GM23338 (cell line): ENCODE results near the gene CD74. TPM values are rescaled to one million over a fixed set of nuclear protein-coding genes. Genes with fewer than 3 reads are reported as not detected.

Experiments used
- ATAC-seq: fragments of 200-7000 bp; cut with Tn5 transposase; 3 replicates; pipeline ENCODE4 v1.9.1; 2020
- DNase-seq: peaks from one replicate; pipeline ENCODE4 v3.0.0-alpha.2; 2015; ENCODE audit warnings: low spot score
- H2AFZ ChIP-seq: fragments of 200-600 bp; sonication (generic); 2 replicates; pipeline ENCODE4 v1.8.0; 2016; ENCODE audit warnings: antibody characterized with exemption, mild to moderate bottlenecking, moderate library complexity
- H3F3A ChIP-seq: fragments of 200-600 bp; sonication (generic); replicated peaks from 2 replicates; pipeline ENCODE4 v1.8.0; 2017; ENCODE audit warnings: antibody characterized with exemption, mixed run types, low read depth
- H3K27ac ChIP-seq: fragments of 200-600 bp; sonication (generic); 2 replicates; pipeline ENCODE4 v1.6.1; 2016; ENCODE audit warnings: low read depth
- H3K27me3 ChIP-seq: fragments of 200-600 bp; sonication (generic); 2 replicates; pipeline ENCODE4 v1.8.0; 2016; ENCODE audit warnings: mild to moderate bottlenecking, mixed run types, moderate library complexity; ENCODE audit not compliant: insufficient read depth
- H3K36me3 ChIP-seq: fragments of 200-600 bp; sonication (generic); 2 replicates; pipeline ENCODE4 v1.8.0; 2016; ENCODE audit warnings: mild to moderate bottlenecking; ENCODE audit not compliant: insufficient read depth
- H3K4me1 ChIP-seq: fragments of 200-600 bp; sonication (generic); 2 replicates; pipeline ENCODE4 v1.8.0; 2016; ENCODE audit warnings: mild to moderate bottlenecking, moderate library complexity; ENCODE audit not compliant: insufficient read depth
- H3K4me2 ChIP-seq: fragments of 200-600 bp; sonication (generic); 2 replicates; pipeline ENCODE4 v1.7.1; 2017; ENCODE audit warnings: mixed run types
- H3K4me3 ChIP-seq: fragments of 200-600 bp; sonication (generic); 2 replicates; pipeline ENCODE4 v1.6.1; 2016; ENCODE audit warnings: mixed run types
- H3K79me2 ChIP-seq: fragments of 200-600 bp; sonication (generic); replicated peaks from 2 replicates; pipeline ENCODE4 v1.8.0; 2017; ENCODE audit warnings: mild to moderate bottlenecking; ENCODE audit not compliant: insufficient read depth
- H3K9me2 ChIP-seq: fragments of 200-600 bp; sonication (generic); 2 replicates; pipeline ENCODE4 v1.8.0; 2017; ENCODE audit not compliant: insufficient read depth
- H4K20me1 ChIP-seq: fragments of 200-600 bp; sonication (generic); replicated peaks from 2 replicates; pipeline ENCODE4 v1.8.0; 2017; ENCODE audit warnings: mild to moderate bottlenecking; ENCODE audit not compliant: insufficient read depth
- H3K27ac Mint-ChIP-seq: 2 replicates; pipeline ENCODE4 v1.8.0; 2020; ENCODE audit warnings: inconsistent platforms, mild to moderate bottlenecking, moderate library complexity, mixed read lengths
- H3K27me3 Mint-ChIP-seq: 3 replicates; pipeline ENCODE4 v1.8.0; 2022; ENCODE audit warnings: low read depth, mild to moderate bottlenecking, moderate library complexity, mixed read lengths, inconsistent platforms; ENCODE audit not compliant: insufficient read depth, poor library complexity
- H3K36me3 Mint-ChIP-seq: 3 replicates; pipeline ENCODE4 v1.8.0; 2021; ENCODE audit warnings: low read depth, mild to moderate bottlenecking, inconsistent platforms, moderate library complexity, mixed read lengths
- H3K4me1 Mint-ChIP-seq: 3 replicates; pipeline ENCODE4 v1.8.0; 2020; ENCODE audit warnings: mild to moderate bottlenecking, inconsistent platforms, mixed read lengths
- H3K4me3 Mint-ChIP-seq: 3 replicates; pipeline ENCODE4 v1.8.0; 2021; ENCODE audit warnings: moderate library complexity, mild to moderate bottlenecking, inconsistent platforms, mixed read lengths
- H3K9me3 Mint-ChIP-seq: 3 replicates; pipeline ENCODE4 v1.8.0; 2020; ENCODE audit warnings: moderate library complexity, mild to moderate bottlenecking, inconsistent platforms, mixed read lengths
- EZH2 ChIP-seq: fragments of 200-600 bp; sonication (generic); IDR thresholded peaks from one replicate; pipeline ENCODE4 v1.8.0; 2017; ENCODE audit warnings: antibody characterized with exemption, mild to moderate bottlenecking, low read depth; ENCODE audit not compliant: unreplicated experiment
- EZH2phosphoT487 ChIP-seq: fragments of 200-600 bp; sonication (generic); IDR thresholded peaks from one replicate; pipeline ENCODE4 v1.8.1; 2018; ENCODE audit warnings: antibody characterized with exemption; ENCODE audit not compliant: unreplicated experiment
- JUNB ChIP-seq: IDR thresholded peaks from one replicate; pipeline ENCODE4 v1.6.1; 2016; ENCODE audit warnings: antibody characterized with exemption; ENCODE audit not compliant: unreplicated experiment
- NANOG ChIP-seq: IDR thresholded peaks from 2 replicates; pipeline ENCODE4 v1.6.1; 2016; ENCODE audit warnings: antibody characterized with exemption, borderline replicate concordance
- STAT1 ChIP-seq: IDR thresholded peaks from one replicate; pipeline ENCODE4 v1.6.1; 2016; ENCODE audit warnings: antibody characterized with exemption; ENCODE audit not compliant: unreplicated experiment
- ZNF114 ChIP-seq: fragments of 250-450 bp; sonication (Bioruptor Pico); IDR thresholded peaks from 2 replicates; pipeline ENCODE4 v1.5.0; 2020; ENCODE audit warnings: mild to moderate bottlenecking, moderate library complexity
- ZNF331 ChIP-seq: fragments of 250-450 bp; sonication (Bioruptor Pico); IDR thresholded peaks from 2 replicates; pipeline ENCODE4 v1.5.0; 2020; ENCODE audit warnings: low read depth, mild to moderate bottlenecking, moderate library complexity
- polyA plus RNA-seq: library from polyadenylated mRNA; unstranded; fragments of >200 nt; fragmentation: Nextera tagmentation; extraction: Ambion mirVana; gene quantifications from 2 replicates; pipeline ENCODE4 v1.2.1, GENCODE V29; 2016
- total RNA-seq: library from RNA; depleted of rRNA; stranded (reverse); fragments of >200 nt; shearing (Covaris generic); gene quantifications from 2 replicates; pipeline ENCODE4 v1.2.3, GENCODE V29; 2014
- TF ChIP-seq, protein P1 (sequence below): IDR thresholded peaks from one replicate; pipeline ENCODE4 v1.6.1; 2018; ENCODE audit warnings: antibody characterized with exemption; ENCODE audit not compliant: unreplicated experiment
- TF ChIP-seq, protein P2 (sequence below): fragments of 250-450 bp; sonication (Bioruptor Pico); IDR thresholded peaks from 2 replicates; pipeline ENCODE4 v1.5.0; 2020; ENCODE audit warnings: mild to moderate bottlenecking, moderate library complexity
- TF ChIP-seq, protein P3 (sequence below), 2 experiments: fragments of 200-600 bp in 1 of 2; sonication (generic) in 1 of 2; conservative IDR thresholded peaks; 2 replicates each; pipeline versions ENCODE4 v1.5.1 to v1.6.1; 2016 to 2017; ENCODE audit warnings: antibody characterized with exemption in 2 of 2, low read depth in 2 of 2, mild to moderate bottlenecking in 2 of 2, moderate library complexity in 1 of 2
- TF ChIP-seq, protein P4 (sequence below): IDR thresholded peaks from 2 replicates; pipeline ENCODE4 v1.6.1; 2016; ENCODE audit warnings: antibody characterized with exemption

Gene CD74
- total and polyA plus RNA-seq, 2 experiments from 2014 or later = 49.8 to 98.4 TPM

DNA sequence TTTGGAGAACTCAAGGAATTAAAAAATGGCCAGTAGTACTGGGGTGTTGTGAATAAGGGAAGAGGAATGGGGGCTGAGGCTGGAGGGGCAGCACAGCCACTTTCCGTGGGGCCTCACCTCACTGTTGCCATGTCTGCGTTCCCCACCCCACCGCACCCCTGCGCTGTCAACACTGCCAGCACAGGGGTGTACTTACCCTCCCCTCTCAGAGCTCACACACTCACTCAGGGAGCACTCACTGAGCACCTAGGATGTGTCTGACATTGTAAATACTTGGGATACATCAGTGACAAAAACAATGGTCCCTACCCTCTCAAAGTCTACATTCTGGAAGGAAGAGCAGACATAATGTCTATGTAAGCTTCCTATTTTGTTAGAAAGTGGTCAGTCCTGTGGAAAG lies 40.2 kb upstream of the CD74 start:
- peaks cover 9% of the 10 kb centered on the region; the same call in 1 of the 2 replicates for H3K36me3 ChIP-seq
- Mint-ChIP-seq H3K36me3 (peaks cover 20% of the 10 kb centered on the region), H3K4me3 (no peak overlapping the region), H3K27ac (no peak overlapping the region), H3K9me3 (peaks cover 3% of the 10 kb centered on the region; the same call in 2 of the 3 replicates), H3K4me1 (peaks cover 14% of the 10 kb centered on the region), H3K27me3 (peaks cover 16% of the 10 kb centered on the region)
- H3F3A ChIP-seq = peaks cover 17% of the 10 kb centered on the region
- ATAC-seq = no peak
- no peak overlapping the region for H3K27ac ChIP-seq
- H4K20me1 ChIP-seq = peaks cover 10% of the 10 kb centered on the region
- H3K4me1 ChIP-seq = peaks cover 14% of the 10 kb centered on the region; the same call in 1 of the 2 replicates
- H3K4me2 ChIP-seq = no peak overlapping the region
- H2AFZ ChIP-seq = no peak overlapping the region
- no peak for DNase-seq
- no peaks in the 10 kb centered on the region for H3K27me3 ChIP-seq
- TF ChIP-seq, protein P1, sequence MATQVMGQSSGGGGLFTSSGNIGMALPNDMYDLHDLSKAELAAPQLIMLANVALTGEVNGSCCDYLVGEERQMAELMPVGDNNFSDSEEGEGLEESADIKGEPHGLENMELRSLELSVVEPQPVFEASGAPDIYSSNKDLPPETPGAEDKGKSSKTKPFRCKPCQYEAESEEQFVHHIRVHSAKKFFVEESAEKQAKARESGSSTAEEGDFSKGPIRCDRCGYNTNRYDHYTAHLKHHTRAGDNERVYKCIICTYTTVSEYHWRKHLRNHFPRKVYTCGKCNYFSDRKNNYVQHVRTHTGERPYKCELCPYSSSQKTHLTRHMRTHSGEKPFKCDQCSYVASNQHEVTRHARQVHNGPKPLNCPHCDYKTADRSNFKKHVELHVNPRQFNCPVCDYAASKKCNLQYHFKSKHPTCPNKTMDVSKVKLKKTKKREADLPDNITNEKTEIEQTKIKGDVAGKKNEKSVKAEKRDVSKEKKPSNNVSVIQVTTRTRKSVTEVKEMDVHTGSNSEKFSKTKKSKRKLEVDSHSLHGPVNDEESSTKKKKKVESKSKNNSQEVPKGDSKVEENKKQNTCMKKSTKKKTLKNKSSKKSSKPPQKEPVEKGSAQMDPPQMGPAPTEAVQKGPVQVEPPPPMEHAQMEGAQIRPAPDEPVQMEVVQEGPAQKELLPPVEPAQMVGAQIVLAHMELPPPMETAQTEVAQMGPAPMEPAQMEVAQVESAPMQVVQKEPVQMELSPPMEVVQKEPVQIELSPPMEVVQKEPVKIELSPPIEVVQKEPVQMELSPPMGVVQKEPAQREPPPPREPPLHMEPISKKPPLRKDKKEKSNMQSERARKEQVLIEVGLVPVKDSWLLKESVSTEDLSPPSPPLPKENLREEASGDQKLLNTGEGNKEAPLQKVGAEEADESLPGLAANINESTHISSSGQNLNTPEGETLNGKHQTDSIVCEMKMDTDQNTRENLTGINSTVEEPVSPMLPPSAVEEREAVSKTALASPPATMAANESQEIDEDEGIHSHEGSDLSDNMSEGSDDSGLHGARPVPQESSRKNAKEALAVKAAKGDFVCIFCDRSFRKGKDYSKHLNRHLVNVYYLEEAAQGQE = no peak
- no peak for TF ChIP-seq ZNF114
- TF ChIP-seq, protein P2, sequence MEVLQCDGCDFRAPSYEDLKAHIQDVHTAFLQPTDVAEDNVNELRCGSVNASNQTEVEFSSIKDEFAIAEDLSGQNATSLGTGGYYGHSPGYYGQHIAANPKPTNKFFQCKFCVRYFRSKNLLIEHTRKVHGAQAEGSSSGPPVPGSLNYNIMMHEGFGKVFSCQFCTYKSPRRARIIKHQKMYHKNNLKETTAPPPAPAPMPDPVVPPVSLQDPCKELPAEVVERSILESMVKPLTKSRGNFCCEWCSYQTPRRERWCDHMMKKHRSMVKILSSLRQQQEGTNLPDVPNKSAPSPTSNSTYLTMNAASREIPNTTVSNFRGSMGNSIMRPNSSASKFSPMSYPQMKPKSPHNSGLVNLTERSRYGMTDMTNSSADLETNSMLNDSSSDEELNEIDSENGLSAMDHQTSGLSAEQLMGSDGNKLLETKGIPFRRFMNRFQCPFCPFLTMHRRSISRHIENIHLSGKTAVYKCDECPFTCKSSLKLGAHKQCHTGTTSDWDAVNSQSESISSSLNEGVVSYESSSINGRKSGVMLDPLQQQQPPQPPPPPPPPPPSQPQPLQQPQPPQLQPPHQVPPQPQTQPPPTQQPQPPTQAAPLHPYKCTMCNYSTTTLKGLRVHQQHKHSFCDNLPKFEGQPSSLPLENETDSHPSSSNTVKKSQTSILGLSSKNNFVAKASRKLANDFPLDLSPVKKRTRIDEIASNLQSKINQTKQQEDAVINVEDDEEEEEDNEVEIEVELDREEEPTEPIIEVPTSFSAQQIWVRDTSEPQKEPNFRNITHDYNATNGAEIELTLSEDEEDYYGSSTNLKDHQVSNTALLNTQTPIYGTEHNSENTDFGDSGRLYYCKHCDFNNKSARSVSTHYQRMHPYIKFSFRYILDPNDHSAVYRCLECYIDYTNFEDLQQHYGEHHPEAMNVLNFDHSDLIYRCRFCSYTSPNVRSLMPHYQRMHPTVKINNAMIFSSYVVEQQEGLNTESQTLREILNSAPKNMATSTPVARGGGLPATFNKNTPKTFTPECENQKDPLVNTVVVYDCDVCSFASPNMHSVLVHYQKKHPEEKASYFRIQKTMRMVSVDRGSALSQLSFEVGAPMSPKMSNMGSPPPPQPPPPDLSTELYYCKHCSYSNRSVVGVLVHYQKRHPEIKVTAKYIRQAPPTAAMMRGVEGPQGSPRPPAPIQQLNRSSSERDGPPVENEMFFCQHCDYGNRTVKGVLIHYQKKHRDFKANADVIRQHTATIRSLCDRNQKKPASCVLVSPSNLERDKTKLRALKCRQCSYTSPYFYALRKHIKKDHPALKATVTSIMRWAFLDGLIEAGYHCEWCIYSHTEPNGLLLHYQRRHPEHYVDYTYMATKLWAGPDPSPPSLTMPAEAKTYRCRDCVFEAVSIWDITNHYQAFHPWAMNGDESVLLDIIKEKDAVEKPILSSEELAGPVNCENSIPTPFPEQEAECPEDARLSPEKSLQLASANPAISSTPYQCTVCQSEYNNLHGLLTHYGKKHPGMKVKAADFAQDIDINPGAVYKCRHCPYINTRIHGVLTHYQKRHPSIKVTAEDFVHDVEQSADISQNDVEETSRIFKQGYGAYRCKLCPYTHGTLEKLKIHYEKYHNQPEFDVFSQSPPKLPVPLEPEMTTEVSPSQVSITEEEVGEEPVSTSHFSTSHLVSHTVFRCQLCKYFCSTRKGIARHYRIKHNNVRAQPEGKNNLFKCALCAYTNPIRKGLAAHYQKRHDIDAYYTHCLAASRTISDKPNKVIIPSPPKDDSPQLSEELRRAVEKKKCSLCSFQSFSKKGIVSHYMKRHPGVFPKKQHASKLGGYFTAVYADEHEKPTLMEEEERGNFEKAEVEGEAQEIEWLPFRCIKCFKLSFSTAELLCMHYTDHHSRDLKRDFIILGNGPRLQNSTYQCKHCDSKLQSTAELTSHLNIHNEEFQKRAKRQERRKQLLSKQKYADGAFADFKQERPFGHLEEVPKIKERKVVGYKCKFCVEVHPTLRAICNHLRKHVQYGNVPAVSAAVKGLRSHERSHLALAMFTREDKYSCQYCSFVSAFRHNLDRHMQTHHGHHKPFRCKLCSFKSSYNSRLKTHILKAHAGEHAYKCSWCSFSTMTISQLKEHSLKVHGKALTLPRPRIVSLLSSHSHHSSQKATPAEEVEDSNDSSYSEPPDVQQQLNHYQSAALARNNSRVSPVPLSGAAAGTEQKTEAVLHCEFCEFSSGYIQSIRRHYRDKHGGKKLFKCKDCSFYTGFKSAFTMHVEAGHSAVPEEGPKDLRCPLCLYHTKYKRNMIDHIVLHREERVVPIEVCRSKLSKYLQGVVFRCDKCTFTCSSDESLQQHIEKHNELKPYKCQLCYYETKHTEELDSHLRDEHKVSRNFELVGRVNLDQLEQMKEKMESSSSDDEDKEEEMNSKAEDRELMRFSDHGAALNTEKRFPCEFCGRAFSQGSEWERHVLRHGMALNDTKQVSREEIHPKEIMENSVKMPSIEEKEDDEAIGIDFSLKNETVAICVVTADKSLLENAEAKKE (CRISPR knock-in tag) = no peak
- TF ChIP-seq EZH2phosphoT487 = no peak
- TF ChIP-seq ZNF331 (CRISPR knock-in tag) = no peak
- TF ChIP-seq NANOG = no peak
- TF ChIP-seq, protein P3, sequence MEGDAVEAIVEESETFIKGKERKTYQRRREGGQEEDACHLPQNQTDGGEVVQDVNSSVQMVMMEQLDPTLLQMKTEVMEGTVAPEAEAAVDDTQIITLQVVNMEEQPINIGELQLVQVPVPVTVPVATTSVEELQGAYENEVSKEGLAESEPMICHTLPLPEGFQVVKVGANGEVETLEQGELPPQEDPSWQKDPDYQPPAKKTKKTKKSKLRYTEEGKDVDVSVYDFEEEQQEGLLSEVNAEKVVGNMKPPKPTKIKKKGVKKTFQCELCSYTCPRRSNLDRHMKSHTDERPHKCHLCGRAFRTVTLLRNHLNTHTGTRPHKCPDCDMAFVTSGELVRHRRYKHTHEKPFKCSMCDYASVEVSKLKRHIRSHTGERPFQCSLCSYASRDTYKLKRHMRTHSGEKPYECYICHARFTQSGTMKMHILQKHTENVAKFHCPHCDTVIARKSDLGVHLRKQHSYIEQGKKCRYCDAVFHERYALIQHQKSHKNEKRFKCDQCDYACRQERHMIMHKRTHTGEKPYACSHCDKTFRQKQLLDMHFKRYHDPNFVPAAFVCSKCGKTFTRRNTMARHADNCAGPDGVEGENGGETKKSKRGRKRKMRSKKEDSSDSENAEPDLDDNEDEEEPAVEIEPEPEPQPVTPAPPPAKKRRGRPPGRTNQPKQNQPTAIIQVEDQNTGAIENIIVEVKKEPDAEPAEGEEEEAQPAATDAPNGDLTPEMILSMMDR (conservative IDR thresholded peaks at IDR 0.05; ENCODE audit: low read depth in 2 of 2) = no peak
- no peak for TF ChIP-seq JUNB
- TF ChIP-seq EZH2 = no peak
- TF ChIP-seq STAT1 = no peak
- TF ChIP-seq, protein P4, sequence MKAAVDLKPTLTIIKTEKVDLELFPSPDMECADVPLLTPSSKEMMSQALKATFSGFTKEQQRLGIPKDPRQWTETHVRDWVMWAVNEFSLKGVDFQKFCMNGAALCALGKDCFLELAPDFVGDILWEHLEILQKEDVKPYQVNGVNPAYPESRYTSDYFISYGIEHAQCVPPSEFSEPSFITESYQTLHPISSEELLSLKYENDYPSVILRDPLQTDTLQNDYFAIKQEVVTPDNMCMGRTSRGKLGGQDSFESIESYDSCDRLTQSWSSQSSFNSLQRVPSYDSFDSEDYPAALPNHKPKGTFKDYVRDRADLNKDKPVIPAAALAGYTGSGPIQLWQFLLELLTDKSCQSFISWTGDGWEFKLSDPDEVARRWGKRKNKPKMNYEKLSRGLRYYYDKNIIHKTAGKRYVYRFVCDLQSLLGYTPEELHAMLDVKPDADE = no peak
- H3K4me3 ChIP-seq = no peak overlapping the region
- H3K9me2 ChIP-seq = no peaks in the 10 kb centered on the region
- H3K79me2 ChIP-seq = peaks cover 16% of the 10 kb centered on the region
